GM23338 (cell line): Measurements from ENCODE around the gene PPIP5K1. TPM values are rescaled to one million over a fixed set of nuclear protein-coding genes. Genes with fewer than 3 reads are reported as not detected.
A peak's percentile ranks its signal among the peaks of the same experiment; 100 is the strongest.

Experiments
- ATAC-seq: fragments of 200-7000 bp; cut with Tn5 transposase; 3 replicates; pipeline ENCODE4 v1.9.1; 2020
- DNase-seq: peaks from one replicate; pipeline ENCODE4 v3.0.0-alpha.2; 2015; ENCODE audit warnings: low spot score
- H2AFZ ChIP-seq: fragments of 200-600 bp; sonication (generic); 2 replicates; pipeline ENCODE4 v1.8.0; 2016; ENCODE audit warnings: antibody characterized with exemption, mild to moderate bottlenecking, moderate library complexity
- H3F3A ChIP-seq: fragments of 200-600 bp; sonication (generic); replicated peaks from 2 replicates; pipeline ENCODE4 v1.8.0; 2017; ENCODE audit warnings: antibody characterized with exemption, mixed run types, low read depth
- H3K27ac ChIP-seq: fragments of 200-600 bp; sonication (generic); 2 replicates; pipeline ENCODE4 v1.6.1; 2016; ENCODE audit warnings: low read depth
- H3K27me3 ChIP-seq: fragments of 200-600 bp; sonication (generic); 2 replicates; pipeline ENCODE4 v1.8.0; 2016; ENCODE audit warnings: mild to moderate bottlenecking, mixed run types, moderate library complexity; ENCODE audit not compliant: insufficient read depth
- H3K36me3 ChIP-seq: fragments of 200-600 bp; sonication (generic); 2 replicates; pipeline ENCODE4 v1.8.0; 2016; ENCODE audit warnings: mild to moderate bottlenecking; ENCODE audit not compliant: insufficient read depth
- H3K4me1 ChIP-seq: fragments of 200-600 bp; sonication (generic); 2 replicates; pipeline ENCODE4 v1.8.0; 2016; ENCODE audit warnings: mild to moderate bottlenecking, moderate library complexity; ENCODE audit not compliant: insufficient read depth
- H3K4me2 ChIP-seq: fragments of 200-600 bp; sonication (generic); 2 replicates; pipeline ENCODE4 v1.7.1; 2017; ENCODE audit warnings: mixed run types
- H3K4me3 ChIP-seq: fragments of 200-600 bp; sonication (generic); 2 replicates; pipeline ENCODE4 v1.6.1; 2016; ENCODE audit warnings: mixed run types
- H3K79me2 ChIP-seq: fragments of 200-600 bp; sonication (generic); replicated peaks from 2 replicates; pipeline ENCODE4 v1.8.0; 2017; ENCODE audit warnings: mild to moderate bottlenecking; ENCODE audit not compliant: insufficient read depth
- H3K9me2 ChIP-seq: fragments of 200-600 bp; sonication (generic); 2 replicates; pipeline ENCODE4 v1.8.0; 2017; ENCODE audit not compliant: insufficient read depth
- H4K20me1 ChIP-seq: fragments of 200-600 bp; sonication (generic); replicated peaks from 2 replicates; pipeline ENCODE4 v1.8.0; 2017; ENCODE audit warnings: mild to moderate bottlenecking; ENCODE audit not compliant: insufficient read depth
- H3K27ac Mint-ChIP-seq: 2 replicates; pipeline ENCODE4 v1.8.0; 2020; ENCODE audit warnings: inconsistent platforms, mild to moderate bottlenecking, moderate library complexity, mixed read lengths
- H3K27me3 Mint-ChIP-seq: 3 replicates; pipeline ENCODE4 v1.8.0; 2022; ENCODE audit warnings: low read depth, mild to moderate bottlenecking, moderate library complexity, mixed read lengths, inconsistent platforms; ENCODE audit not compliant: insufficient read depth, poor library complexity
- H3K36me3 Mint-ChIP-seq: 3 replicates; pipeline ENCODE4 v1.8.0; 2021; ENCODE audit warnings: low read depth, mild to moderate bottlenecking, inconsistent platforms, moderate library complexity, mixed read lengths
- H3K4me1 Mint-ChIP-seq: 3 replicates; pipeline ENCODE4 v1.8.0; 2020; ENCODE audit warnings: mild to moderate bottlenecking, inconsistent platforms, mixed read lengths
- H3K4me3 Mint-ChIP-seq: 3 replicates; pipeline ENCODE4 v1.8.0; 2021; ENCODE audit warnings: moderate library complexity, mild to moderate bottlenecking, inconsistent platforms, mixed read lengths
- H3K9me3 Mint-ChIP-seq: 3 replicates; pipeline ENCODE4 v1.8.0; 2020; ENCODE audit warnings: moderate library complexity, mild to moderate bottlenecking, inconsistent platforms, mixed read lengths
- CREB1 ChIP-seq: fragments of 250-450 bp; sonication (Bioruptor Pico); IDR thresholded peaks from 2 replicates; pipeline ENCODE4 v1.5.0; 2020; ENCODE audit warnings: low read depth, mild to moderate bottlenecking, moderate library complexity
- ETS1 ChIP-seq: IDR thresholded peaks from 2 replicates; pipeline ENCODE4 v1.6.1; 2016; ENCODE audit warnings: antibody characterized with exemption
- JUNB ChIP-seq: IDR thresholded peaks from one replicate; pipeline ENCODE4 v1.6.1; 2016; ENCODE audit warnings: antibody characterized with exemption; ENCODE audit not compliant: unreplicated experiment
- NANOG ChIP-seq: IDR thresholded peaks from 2 replicates; pipeline ENCODE4 v1.6.1; 2016; ENCODE audit warnings: antibody characterized with exemption, borderline replicate concordance
- POLR2AphosphoS5 ChIP-seq: IDR thresholded peaks from 2 replicates; pipeline ENCODE4 v1.6.1; 2016; ENCODE audit warnings: antibody characterized with exemption, low read depth
- REST ChIP-seq: IDR thresholded peaks from one replicate; pipeline ENCODE4 v1.6.1; 2018; ENCODE audit warnings: antibody characterized with exemption; ENCODE audit not compliant: unreplicated experiment
- STAT1 ChIP-seq: IDR thresholded peaks from one replicate; pipeline ENCODE4 v1.6.1; 2016; ENCODE audit warnings: antibody characterized with exemption; ENCODE audit not compliant: unreplicated experiment
- ZNF331 ChIP-seq: fragments of 250-450 bp; sonication (Bioruptor Pico); IDR thresholded peaks from 2 replicates; pipeline ENCODE4 v1.5.0; 2020; ENCODE audit warnings: low read depth, mild to moderate bottlenecking, moderate library complexity
- ZNF462 ChIP-seq: fragments of 250-450 bp; sonication (Bioruptor Pico); IDR thresholded peaks from 2 replicates; pipeline ENCODE4 v1.5.0; 2020; ENCODE audit warnings: mild to moderate bottlenecking, moderate library complexity
- polyA plus RNA-seq: library from polyadenylated mRNA; unstranded; fragments of >200 nt; fragmentation: Nextera tagmentation; extraction: Ambion mirVana; gene quantifications from 2 replicates; pipeline ENCODE4 v1.2.1, GENCODE V29; 2016
- total RNA-seq: library from RNA; depleted of rRNA; stranded (reverse); fragments of >200 nt; shearing (Covaris generic); gene quantifications from 2 replicates; pipeline ENCODE4 v1.2.3, GENCODE V29; 2014

Gene PPIP5K1
- total and polyA plus RNA-seq, 2 experiments from 2014 or later = 5.8 to 23.5 TPM

GRCh38 chr15:43489191-43489590 lies 100.8 kb downstream of the PPIP5K1 start:
- Histone ChIP-seq H3K79me2 (peaks cover 53% of the 10 kb centered on the region), H3K36me3 (peaks cover 45% of the 10 kb centered on the region; the same call in 1 of the 2 replicates), H3K4me1 (peaks cover 18% of the 10 kb centered on the region), H4K20me1 (peaks cover 21% of the 10 kb centered on the region), H3K4me3 (no peak overlapping the region), H2AFZ (no peak overlapping the region), H3K4me2 (no peak overlapping the region), H3K9me2 (no peaks in the 10 kb centered on the region), H3K27ac (no peak overlapping the region), H3K27me3 (no peaks in the 10 kb centered on the region), H3F3A (no peaks in the 10 kb centered on the region)
- peaks cover 31% of the 10 kb centered on the region for H3K4me1 Mint-ChIP-seq
- peaks cover 71% of the 10 kb centered on the region for H3K36me3 Mint-ChIP-seq
- H3K4me3 Mint-ChIP-seq = no peak overlapping the region; the same call in 2 of the 3 replicates
- H3K27ac Mint-ChIP-seq = peak overlapping the region; percentile 19; the same call in 1 of the 2 replicates
- ATAC-seq (no peak), DNase-seq (no peak)
- TF ChIP-seq REST (no peak), CREB1 (CRISPR knock-in tag) (no peak), JUNB (no peak), ZNF462 (CRISPR knock-in tag) (no peak), STAT1 (no peak), ETS1 (no peak), ZNF331 (CRISPR knock-in tag) (no peak), NANOG (no peak), POLR2AphosphoS5 (no peak)
- peaks cover 10% of the 10 kb centered on the region for H3K27me3 Mint-ChIP-seq
- no peaks in the 10 kb centered on the region for H3K9me3 Mint-ChIP-seq
